Endometrial microvascular endothelial cells (primary cell): ENCODE data around the gene DHH. TPM values are rescaled to one million over a fixed set of nuclear protein-coding genes. Genes with fewer than 3 reads are reported as not detected.
"Not testable (repeated sequence)": the region's sequence is repeated elsewhere in the genome, so short reads cannot be mapped to it uniquely, and the experiment has no call there.

Source experiments
- in situ Hi-C: cut with HindIII; loops from 2 replicates; pipeline ENCODE4 v1.10.0; 2017; ENCODE audit warnings: low sequenced_read_pairs, low pct_unique_long_range_greater_than_20kb; ENCODE audit errors: inconsistent ontology term
- total RNA-seq: library from RNA; depleted of rRNA; stranded (reverse); fragments of >200 nt; gene quantifications from one replicate; pipeline ENCODE4 v1.2.3, GENCODE V29; 2015; ENCODE audit errors: inconsistent ontology term

The DHH gene
- 6.2 TPM for total RNA-seq

- in situ Hi-C loops, result no loop called here
These were observed at the start of gene DHH for GRCh38 chr12:49094160-49094974. TSS of gene DHH (minus strand) at chr12:49094801. CDS start at chr12:49094512, 289 bp downstream.

DNA sequence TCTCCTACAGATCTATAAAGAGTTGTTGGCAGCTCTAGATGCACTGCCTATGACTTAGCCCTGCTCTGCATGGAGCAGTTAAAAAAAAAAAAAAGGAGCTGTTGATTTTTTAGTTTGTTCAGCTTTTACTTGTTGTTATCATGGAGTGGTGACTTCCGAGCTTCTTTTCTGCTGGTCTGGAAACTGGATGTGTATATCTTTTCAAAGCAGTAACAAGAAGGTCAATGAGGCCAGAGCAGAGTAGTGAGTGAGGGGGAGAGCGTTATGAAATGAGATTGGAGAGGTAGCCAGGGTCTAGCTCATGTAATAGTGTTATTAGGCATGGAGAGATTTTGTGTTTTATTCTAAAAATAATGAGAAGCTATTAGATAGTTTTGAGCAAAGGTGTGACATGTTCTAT lies 49.8 kb upstream of the DHH start:
- in situ Hi-C loops, result no loop called here

GRCh38 chr12:49138999-49139398 lies 44.4 kb upstream of the DHH start:
- in situ Hi-C loops, result no loop called here

DNA sequence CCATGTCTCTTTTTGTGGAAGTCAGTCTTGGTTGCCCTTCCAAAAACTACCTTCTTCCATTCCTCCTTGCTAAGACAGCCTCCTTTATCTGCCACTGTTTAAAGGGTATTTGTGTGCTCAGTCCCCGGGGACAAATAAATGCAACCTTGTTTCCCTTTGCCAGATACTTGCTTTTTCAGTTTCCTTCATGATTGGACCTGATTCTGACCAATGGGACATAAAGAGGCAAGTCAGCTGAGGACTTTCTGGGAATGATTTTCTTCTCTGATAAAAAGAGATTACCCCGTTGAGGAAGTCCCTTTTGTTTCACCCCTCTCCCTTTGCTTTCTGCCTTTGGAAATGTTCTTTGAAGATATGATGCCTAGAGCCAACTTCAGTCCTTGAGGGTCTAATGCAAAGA lies 44.0 kb upstream of the DHH start:
- in situ Hi-C loops, result no loop called here

- in situ Hi-C loops, result no loop called here
These were observed 42.9 kb upstream of the DHH start for GRCh38 chr12:49137476-49137875.

- in situ Hi-C loops, result not testable (repeated sequence)
These were observed 42.4 kb upstream of the DHH start for GRCh38 chr12:49136997-49137396.

- in situ Hi-C loops, result no loop called here
These were observed 39.0 kb upstream of the DHH start for GRCh38 chr12:49133590-49133989.

DNA sequence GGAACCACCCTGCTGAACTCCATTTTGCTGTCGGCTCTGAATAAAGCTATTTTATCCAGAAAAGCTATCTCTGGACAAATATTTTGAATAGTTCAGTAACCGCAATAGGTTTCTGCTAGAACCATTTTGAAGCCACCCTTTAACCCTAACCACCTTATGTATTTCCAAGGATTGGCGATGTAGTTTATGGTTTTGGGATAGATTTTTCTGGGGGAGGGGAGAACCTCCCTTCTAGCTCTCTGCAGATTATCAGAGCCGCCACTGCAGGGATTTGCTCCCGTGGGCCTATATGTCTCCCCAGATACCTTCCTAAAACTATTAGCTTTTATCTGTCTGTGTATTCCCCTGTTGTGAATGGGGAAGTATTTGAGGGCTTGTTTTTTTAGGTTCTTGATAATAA lies 38.4 kb upstream of the DHH start:
- in situ Hi-C loops, result no loop called here

DNA sequence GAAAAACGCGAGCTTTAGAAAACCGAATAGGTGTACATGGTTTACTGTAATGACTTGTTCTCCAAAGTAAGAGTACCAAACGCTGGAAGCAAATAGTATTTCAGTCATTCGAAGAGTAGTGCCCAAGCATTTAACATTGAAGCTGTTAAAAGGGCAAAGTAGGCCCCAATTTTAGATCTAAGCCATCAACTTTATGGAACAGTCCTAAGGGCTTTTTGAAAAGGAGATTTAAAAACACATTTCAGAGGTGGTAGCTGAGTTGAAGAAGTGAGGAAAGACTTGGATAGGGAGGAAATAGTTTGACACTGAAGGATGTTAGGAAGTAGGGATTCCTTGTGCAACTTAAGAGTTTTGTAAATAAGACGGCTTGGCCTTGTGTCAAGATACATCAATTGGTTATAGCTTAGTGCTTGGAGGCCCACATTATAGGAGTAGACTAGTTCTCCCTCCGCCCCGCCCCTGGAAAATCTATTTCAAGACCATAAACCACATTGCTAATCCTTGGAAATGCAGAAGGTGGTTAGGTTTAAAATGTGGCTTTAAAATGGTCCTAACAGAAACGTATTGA lies 37.4 kb upstream of the DHH start:
- in situ Hi-C loops, result no loop called here

GRCh38 chr12:49131051-49131893 lies 36.7 kb upstream of the DHH start, which contains the start of gene TUBA1B:
TSS of gene TUBA1B (minus strand) at chr12:49131395. CDS start at chr12:49131300, 95 bp downstream.
- in situ Hi-C loops, result no loop called here

DNA sequence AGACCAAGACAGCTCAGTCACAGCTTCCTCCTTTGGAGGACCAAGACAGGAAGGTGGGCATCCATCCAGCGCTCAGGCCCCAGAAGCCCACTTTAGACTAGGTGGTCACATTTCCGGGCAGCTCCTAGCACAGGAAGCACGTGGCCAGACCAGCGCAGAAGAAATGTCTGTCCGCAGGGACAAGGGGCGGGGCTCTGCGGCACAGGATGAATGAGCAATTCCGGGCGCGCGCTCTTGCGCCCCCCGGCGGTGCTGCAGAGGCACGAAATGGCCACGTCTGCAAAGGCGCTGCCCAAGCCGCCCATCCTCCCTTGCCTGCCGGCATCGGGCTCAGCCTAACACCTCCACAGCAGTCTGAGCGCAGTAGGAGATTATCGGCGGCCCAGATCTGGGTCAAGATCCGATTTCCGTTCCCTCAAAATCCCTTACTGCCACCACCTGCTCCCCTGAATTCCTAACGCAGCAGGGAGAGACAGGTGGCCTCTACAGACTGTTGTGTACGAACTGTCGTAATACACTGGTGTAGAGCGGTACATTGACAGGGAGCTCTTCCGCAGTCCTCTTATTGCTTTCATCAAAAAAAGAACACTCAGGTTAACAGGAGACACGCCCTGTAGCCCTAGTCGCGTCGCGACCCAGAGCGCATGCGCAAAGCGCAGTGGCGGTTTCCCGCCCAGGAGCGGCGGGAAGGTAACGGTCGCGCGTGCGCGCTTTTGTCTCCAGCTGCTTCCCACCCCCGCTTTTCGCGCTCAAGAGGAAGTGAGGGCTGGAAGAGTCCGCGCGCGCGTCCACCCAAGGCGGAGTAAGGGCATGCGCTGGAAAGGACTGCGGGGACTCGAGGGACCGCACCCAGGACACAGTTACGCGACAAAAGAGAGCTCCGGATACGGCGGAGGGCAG lies 35.8 kb upstream of the DHH start:
- in situ Hi-C loops, result no loop called here

DNA sequence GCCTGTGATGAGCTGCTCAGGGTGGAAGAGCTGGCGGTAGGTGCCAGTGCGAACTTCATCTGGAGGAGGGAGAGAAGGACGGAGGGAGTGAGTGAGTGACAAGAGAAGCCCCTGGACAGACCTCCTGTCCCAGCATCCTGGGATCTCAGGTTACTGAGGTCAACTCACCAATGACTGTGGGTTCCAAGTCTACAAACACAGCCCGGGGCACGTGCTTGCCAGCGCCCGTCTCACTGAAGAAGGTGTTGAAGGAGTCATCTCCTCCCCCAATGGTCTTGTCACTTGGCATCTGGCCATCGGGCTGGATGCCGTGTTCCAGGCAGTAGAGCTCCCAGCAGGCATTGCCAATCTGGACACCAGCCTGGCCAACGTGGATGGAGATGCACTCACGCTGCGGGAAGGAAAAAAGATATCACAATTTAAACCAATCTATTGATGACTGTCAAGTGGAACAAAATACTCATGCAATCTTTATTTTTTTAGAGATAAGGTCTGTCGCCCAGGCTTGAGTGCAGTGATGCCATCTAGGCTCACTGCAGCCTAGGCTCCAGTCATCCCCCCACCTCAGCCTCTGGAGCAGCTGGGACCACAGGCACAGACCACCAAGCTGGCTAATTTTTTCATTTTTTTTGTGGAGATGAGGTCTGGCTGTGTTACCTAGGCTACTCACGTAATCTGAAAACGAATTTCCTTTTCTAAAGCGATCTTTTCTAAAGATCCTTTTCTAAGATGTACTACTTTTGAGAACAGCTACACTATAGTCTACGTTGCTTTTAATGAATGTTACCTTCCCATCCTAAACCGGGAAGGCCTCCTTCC lies 34.9 kb upstream of the DHH start:
- in situ Hi-C loops, result no loop called here

DNA sequence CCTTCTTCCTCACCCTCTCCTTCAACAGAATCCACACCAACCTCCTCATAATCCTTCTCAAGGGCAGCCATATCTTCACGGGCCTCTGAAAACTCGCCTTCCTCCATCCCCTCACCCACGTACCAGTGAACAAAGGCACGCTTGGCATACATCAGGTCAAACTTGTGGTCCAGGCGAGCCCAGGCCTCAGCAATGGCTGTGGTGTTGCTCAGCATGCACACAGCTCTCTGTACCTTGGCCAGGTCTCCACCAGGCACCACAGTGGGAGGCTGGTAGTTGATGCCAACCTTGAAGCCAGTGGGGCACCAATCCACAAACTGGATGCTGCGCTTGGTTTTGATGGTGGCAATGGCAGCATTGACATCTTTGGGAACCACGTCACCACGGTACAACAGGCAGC lies 33.4 kb upstream of the DHH start:
- in situ Hi-C loops, result not testable (repeated sequence)

DNA sequence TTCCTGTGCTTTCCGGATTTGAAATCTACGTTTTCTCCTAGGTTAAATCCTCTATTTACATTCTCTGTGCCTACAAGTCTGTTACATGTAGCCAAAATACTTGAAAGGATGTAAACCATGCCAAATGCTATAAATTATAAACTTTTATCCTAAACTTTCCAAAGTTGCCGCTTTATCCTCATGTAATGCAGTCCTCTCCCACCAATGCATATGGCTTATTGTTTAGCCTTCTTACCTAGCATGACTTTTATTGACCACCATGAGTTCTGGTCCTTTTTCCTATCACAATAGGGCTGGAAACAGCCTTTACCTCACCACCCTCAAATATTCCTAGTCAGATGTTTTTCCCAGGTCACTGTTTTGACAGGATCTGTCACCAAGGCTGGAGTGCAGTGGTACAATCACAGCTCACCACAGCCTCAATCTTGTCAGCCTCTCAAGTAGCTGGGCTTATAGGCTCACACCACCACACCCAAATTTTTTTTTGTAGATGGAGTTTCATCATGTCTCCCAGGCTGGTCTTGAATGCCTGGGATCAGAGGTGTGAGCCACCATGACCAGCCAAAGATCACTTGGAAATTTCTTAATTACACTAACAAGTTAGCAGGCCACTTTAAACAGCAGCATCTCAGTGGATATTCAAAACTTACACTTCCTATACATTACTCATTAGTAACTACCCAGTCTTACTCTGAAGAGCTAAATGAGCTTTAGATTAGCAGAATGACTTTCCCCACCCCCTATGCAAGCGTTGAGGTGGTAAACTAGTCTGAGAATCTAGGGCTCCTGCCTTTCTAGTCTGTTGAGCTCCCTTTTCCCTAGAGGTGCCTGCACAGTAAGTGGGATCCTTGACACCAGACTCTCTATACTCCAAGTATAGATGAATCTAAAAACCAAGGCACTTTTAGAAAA lies 32.5 kb upstream of the DHH start:
- in situ Hi-C loops, result no loop called here

DNA sequence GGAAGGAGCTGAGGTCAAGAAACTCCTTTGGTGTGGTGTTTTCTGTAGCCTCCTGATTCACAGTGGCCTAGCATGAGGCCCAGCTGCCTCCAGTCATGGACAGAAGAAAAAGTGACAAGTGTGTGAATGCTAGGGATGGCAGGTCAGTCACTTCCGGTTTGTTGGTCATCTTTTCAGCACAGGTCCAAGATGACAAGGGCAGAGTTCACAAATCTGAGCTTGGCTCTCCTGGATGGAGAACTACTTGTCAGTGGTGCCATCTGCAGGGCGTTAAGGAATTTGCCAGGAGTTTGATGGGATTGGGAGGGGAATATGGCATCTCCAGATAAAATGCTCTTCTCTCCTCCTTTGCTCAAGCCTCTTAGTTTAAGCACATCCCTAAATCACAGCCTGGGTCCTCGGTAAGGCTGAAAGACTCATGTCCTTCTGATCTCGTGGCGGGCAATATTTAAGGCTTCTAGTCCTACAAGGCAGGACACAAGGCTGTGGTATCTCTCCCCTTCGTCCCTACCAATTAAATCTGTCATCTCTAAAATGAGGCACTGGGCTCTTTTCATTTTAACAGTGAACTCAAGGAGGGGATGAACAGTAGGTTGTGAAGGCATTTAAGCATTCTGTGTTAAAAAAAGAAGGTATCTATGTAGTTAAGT lies 26.6 kb upstream of the DHH start:
- in situ Hi-C loops, result no loop called here

DNA sequence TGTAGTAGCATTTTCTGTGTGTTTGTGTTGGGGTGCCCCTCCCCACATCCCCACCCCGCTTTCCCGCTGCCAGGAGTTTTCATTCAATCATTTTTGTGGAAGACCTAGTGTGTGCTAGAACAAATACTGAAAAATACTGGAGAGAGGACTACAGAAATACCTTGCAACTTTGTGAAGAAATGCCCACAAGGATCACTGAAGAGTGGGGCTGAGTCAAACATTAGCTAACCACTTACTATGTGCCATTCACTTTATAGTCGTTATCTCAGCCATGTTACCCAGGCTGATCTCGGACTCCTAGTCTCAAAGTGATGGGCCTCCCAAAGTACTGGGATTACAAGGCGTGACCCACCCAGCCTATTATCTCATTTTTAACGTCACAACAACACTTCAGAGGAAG lies 16.6 kb upstream of the DHH start:
- in situ Hi-C loops, result no loop called here
